Hair follicular keratinocyte (primary cell): Measurements from ENCODE around the gene HCRT. TPM values are rescaled to one million over a fixed set of nuclear protein-coding genes. Genes with fewer than 3 reads are reported as not detected.

Experiments used
- total RNA-seq: library from RNA; depleted of rRNA; stranded (reverse); fragments of >200 nt; gene quantifications from 2 replicates; pipeline ENCODE4 v1.2.3, GENCODE V29; 2015

The HCRT gene, protein sequence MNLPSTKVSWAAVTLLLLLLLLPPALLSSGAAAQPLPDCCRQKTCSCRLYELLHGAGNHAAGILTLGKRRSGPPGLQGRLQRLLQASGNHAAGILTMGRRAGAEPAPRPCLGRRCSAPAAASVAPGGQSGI
- not detected in 2 replicates for total RNA-seq

DNA sequence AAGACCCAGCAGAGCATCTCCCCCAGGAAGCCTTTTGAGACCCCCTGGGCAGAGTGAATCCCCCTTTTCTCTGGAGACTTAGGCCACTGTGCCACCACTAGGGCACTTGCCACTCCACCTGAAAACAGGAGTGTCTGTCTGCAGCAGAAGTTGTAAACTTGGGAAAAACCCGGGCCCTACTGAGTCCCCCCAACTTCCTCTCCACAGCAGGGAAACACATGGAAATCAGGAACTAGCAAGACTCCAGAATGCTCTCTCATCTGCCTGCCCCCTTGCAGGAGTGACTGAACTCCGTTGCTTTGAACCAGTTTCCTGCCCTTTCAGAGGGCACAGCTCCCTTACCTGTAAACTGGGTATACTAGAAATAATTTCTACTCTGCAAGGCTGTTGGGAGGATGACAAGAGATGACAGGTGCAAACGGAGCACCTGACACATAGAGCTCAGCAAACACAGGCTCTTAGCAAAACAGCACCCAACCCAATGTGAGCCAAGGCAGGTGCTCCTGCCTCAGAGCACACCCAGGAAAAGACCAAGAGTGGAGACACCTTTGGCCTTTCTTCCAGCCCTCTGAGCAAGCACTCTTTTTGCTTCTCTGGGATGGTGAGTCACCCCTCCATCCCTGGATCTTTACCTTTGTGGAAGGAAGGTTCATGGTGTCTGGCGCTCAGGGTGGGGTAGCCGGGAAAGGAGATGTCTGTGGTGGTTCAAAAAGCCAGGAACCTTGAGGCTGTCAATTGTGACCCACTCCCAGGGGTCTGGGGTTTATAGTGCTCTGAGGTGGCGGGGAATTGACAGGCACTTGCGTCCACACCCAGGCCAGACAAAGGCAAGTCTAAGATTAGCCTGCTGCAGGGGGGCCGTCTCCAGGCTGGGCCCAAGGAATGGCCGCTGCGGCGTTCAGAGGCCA is at the start of gene HCRT:
HCRT (minus strand) TSS at position 740 of the 908 bp plus-strand sequence; CDS start at position 653, 87 bp downstream.

DNA sequence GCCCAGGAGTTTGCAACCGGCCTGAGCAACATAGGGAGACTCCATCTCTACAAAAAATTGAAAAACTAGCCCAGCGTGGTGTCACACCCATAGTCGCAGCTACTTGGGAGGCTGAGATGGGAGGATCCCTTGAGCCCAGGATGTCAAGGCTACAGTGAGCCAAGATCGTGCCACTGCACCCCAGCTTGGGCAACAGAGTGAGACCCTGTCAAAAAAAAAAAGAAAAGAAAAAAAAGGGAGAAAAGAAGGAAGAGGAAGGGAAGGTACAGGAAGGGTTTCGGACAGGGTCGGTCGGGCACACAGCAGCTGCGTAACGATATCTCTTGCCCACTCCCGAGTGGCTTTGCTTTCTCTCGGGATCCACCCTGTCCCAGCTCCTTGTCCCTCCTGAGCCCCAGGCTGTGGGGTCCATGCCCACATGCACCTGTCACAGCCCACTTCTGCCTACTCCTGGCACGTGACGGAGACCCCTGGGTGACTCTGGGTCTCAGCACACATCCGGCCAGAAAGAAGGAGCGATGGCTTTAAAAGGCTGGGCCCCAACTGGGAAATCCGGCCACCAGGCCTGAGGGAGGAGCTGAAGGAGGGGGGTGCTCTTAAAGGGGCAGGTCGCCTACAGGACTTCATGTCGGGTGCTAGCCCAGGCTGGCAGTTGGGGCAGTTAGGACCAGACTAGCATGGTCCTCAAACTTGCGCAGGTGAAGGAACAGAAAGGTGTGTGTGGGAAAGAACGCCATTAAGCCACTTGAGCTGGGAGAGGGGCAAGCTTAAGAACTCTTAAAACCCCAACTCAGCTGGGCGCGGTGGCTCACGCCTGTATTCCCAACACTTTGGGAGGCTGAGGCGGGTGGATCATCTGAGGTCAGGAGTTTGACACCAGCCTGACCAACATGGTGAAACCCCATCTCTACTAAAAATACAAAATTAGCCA is 9.0 kb upstream of the HCRT start, which contains the start of gene GHDC:
GHDC (minus strand) TSS at position 526 of the 931 bp plus-strand sequence. CDS start 913 bp downstream, outside the sequence.

DNA sequence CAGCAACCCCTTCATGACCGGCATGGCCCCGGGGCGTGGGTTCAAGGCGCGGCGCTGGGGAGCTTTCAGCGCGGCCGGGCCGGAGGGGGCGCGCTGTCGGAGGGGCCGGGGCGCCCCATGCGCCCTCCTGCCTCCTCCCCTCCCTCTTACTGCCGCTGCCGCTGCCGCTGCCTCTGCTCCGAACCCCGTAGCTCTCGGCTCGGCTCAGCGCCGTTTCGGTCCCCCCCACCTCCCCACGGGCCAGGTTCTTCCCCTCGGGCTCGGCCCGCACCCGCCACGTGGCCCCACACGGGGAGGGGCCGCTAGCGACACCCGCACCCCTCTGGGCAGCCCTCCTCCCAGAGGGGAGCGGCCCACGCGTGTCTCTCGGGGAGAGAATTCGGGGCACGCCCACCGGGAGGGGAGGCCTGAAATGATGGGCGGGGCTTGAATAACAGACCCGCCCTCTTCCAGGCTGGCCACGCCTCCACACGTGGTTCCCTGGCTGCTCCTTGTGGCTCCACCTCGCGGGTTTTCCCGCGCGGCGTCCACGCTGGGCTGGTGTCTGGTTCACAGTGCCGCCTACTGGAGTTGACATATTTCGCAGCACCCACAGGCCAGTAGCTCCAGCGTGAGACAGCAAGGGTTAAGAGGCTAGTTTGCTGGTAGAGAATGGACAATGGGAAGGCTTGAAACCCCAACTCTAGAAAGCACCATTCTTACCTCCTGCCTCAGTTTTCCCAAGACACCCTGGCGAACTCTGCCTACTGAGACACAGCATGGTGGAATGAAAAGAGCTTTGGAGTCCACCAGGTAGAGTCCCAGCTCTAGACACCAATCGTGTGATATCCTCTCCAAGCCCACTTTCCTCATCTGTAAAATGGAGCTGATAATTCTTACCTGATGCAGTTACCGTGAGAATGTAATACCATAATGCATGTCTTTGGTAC is 4.1 kb downstream of the HCRT start, which contains the start of gene KCNH4:
KCNH4 (minus strand) TSS at position 221 of the 929 bp plus-strand sequence; CDS start at position 24, 197 bp downstream.

Other genes starting within 250 kb of the HCRT start
- gene CNP, start 218.7 kb downstream of the HCRT start, total RNA-seq = 27.3 and 38.2 TPM in 2 replicates
- gene DNAJC7, start 168.0 kb downstream of the HCRT start, total RNA-seq = 47.7 and 63.7 TPM in 2 replicates
- 34.1 and 34.4 TPM in 2 replicates for gene NKIRAS2, start 165.4 kb downstream of the HCRT start, total RNA-seq
- gene C17orf113, start 134.9 kb downstream of the HCRT start, total RNA-seq = 0.16 and 0.38 TPM in 2 replicates
- 0.08 TPM in 1 of 2 replicates, not detected in the other for gene ZNF385C, start 87.0 kb downstream of the HCRT start, total RNA-seq
- 4.9 and 11.5 TPM in 2 replicates for gene DHX58, start 72.7 kb downstream of the HCRT start, total RNA-seq
- gene KAT2A, start 64.1 kb downstream of the HCRT start, total RNA-seq = 10.3 and 16.9 TPM in 2 replicates
- gene HSPB9, start 62.6 kb downstream of the HCRT start, total RNA-seq = not detected in 2 replicates
- 91.1 and 101 TPM in 2 replicates for gene RAB5C, start 30.5 kb downstream of the HCRT start, total RNA-seq
- not detected in 2 replicates for gene KCNH4, start 4.3 kb downstream of the HCRT start, total RNA-seq
- gene GHDC, start 9.0 kb upstream of the HCRT start, total RNA-seq = 13.3 and 13.9 TPM in 2 replicates
- 11.4 and 13.1 TPM in 2 replicates for gene STAT5B, start 90.9 kb upstream of the HCRT start, total RNA-seq
- 2.0 and 5.5 TPM in 2 replicates for gene STAT5A, start 103.0 kb upstream of the HCRT start, total RNA-seq
- gene STAT3, start 203.0 kb upstream of the HCRT start, total RNA-seq = 69.5 and 73.4 TPM in 2 replicates
- 272 and 304 TPM in 2 replicates for gene CAVIN1, start 237.8 kb upstream of the HCRT start, total RNA-seq